Neural progenitor cell (in vitro differentiated cells): ENCODE data around the gene NF1. TPM values are rescaled to one million over a fixed set of nuclear protein-coding genes. Genes with fewer than 3 reads are reported as not detected.

Experiments
- DNase-seq: peaks from one replicate; pipeline ENCODE4 v3.0.0-alpha.2; 2016; ENCODE audit warnings: low spot score
- H2AFZ ChIP-seq: fragments of 200-600 bp; sonication (generic); replicated peaks from 2 replicates; pipeline ENCODE4 v1.6.1; 2016; ENCODE audit warnings: antibody characterized with exemption
- H3F3A ChIP-seq: fragments of 200-600 bp; sonication (generic); 2 replicates; pipeline ENCODE4 v1.6.1; 2016; ENCODE audit warnings: antibody characterized with exemption, low read depth
- H3K27ac ChIP-seq: fragments of 200-600 bp; sonication (generic); 2 replicates; pipeline ENCODE4 v1.5.1; 2016; ENCODE audit warnings: mild to moderate bottlenecking
- H3K27me3 ChIP-seq: fragments of 200-600 bp; sonication (generic); 2 replicates; pipeline ENCODE4 v1.6.1; 2016; ENCODE audit warnings: mild to moderate bottlenecking, moderate library complexity
- H3K36me3 ChIP-seq: fragments of 200-600 bp; sonication (generic); 2 replicates; pipeline ENCODE4 v1.5.1; 2016
- H3K4me1 ChIP-seq: fragments of 200-600 bp; sonication (generic); 2 replicates; pipeline ENCODE4 v1.6.1; 2016; ENCODE audit warnings: mixed run types
- H3K4me2 ChIP-seq: fragments of 200-600 bp; sonication (generic); 2 replicates; pipeline ENCODE4 v1.6.1; 2016
- H3K4me3 ChIP-seq: fragments of 200-600 bp; sonication (generic); 2 replicates; pipeline ENCODE4 v1.5.1; 2016
- H3K79me2 ChIP-seq: fragments of 200-600 bp; sonication (generic); 2 replicates; pipeline ENCODE4 v1.6.1; 2016; ENCODE audit warnings: low read depth
- H3K9ac ChIP-seq: fragments of 200-600 bp; sonication (generic); 2 replicates; pipeline ENCODE4 v1.6.1; 2016
- H3K9me3 ChIP-seq: fragments of 200-600 bp; sonication (generic); 2 replicates; pipeline ENCODE4 v1.5.1; 2016; ENCODE audit warnings: low read depth
- H4K20me1 ChIP-seq: fragments of 200-600 bp; sonication (generic); 2 replicates; pipeline ENCODE4 v1.6.1; 2016; ENCODE audit warnings: low read depth
- H3K27ac Mint-ChIP-seq: 3 replicates; pipeline ENCODE4 v1.8.0; 2021; ENCODE audit warnings: mixed read lengths
- H3K27me3 Mint-ChIP-seq: 2 replicates; pipeline ENCODE4 v1.8.0; 2022; ENCODE audit warnings: low read depth, mild to moderate bottlenecking, inconsistent platforms, moderate library complexity, mixed read lengths; ENCODE audit not compliant: insufficient read depth
- H3K36me3 Mint-ChIP-seq: 3 replicates; pipeline ENCODE4 v1.8.0; 2021; ENCODE audit warnings: mixed read lengths
- H3K4me1 Mint-ChIP-seq: 3 replicates; pipeline ENCODE4 v1.8.0; 2021; ENCODE audit warnings: mixed read lengths
- H3K4me3 Mint-ChIP-seq: 3 replicates; pipeline ENCODE4 v1.8.0; 2021; ENCODE audit warnings: mild to moderate bottlenecking, moderate library complexity, mixed read lengths
- H3K9me3 Mint-ChIP-seq: 3 replicates; pipeline ENCODE4 v1.8.0; 2020; ENCODE audit warnings: mixed read lengths
- EZH2 ChIP-seq: fragments of 200-600 bp; sonication (generic); IDR thresholded peaks from 2 replicates; pipeline ENCODE4 v1.6.1; 2017; ENCODE audit warnings: antibody characterized with exemption, mild to moderate bottlenecking, moderate library complexity
- EZH2phosphoT487 ChIP-seq: fragments of 200-600 bp; sonication (generic); IDR thresholded peaks from 2 replicates; pipeline ENCODE4 v1.6.1; 2017; ENCODE audit warnings: antibody characterized with exemption
- total RNA-seq: library from RNA; depleted of rRNA; stranded (reverse); fragments of >200 nt; gene quantifications from 2 replicates; pipeline ENCODE4 v1.2.3, GENCODE V29; 2015; ENCODE audit warnings: low replicate concordance
- TF ChIP-seq, protein P1 (sequence below): fragments of 200-600 bp; sonication (generic); IDR thresholded peaks from 2 replicates; pipeline ENCODE4 v1.5.1; 2017; ENCODE audit warnings: antibody characterized with exemption, mild to moderate bottlenecking

The NF1 gene
- total RNA-seq, 1 donor from 2014 or later, result 54.8 TPM

DNA sequence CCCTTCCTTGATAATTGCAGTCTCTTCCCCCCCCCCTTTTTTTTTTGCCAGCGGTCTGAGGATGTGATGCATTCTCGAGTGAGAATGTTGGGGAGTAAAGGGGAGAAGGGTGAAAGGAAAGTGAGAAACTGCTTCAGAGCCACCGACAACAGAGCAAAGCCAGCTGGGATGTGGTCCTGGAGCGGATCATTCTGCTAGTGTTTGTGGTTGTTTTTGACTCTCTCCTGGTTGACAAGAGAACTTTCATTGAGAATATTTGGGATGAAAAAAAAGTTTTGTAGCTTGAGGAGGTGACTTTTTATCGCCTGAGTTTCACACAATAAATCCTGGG, 1.3 kb downstream of the NF1 start:
- H3K4me2 ChIP-seq, result peak overlapping the region; percentile 97
- H3K27ac Mint-ChIP-seq, result peak overlapping the region; percentile 92
- H3K27me3 Mint-ChIP-seq, result peaks cover 2% of the 10 kb centered on the region
- H3K9ac ChIP-seq, result peak overlapping the region; percentile 59
- peaks cover 6% of the 10 kb centered on the region for H4K20me1 ChIP-seq
- no peaks in the 10 kb centered on the region for H3K9me3 ChIP-seq
- H3K9me3 Mint-ChIP-seq, result no peaks in the 10 kb centered on the region
- no peak for DNase-seq
- H3K79me2 ChIP-seq, result peaks cover 54% of the 10 kb centered on the region
- peak overlapping the region; percentile 81 for H3K4me3 ChIP-seq
- no peaks in the 10 kb centered on the region for H3K36me3 ChIP-seq
- H3K36me3 Mint-ChIP-seq, result peaks cover 10% of the 10 kb centered on the region
- peaks cover 53% of the 10 kb centered on the region for H3F3A ChIP-seq
- peak overlapping the region; percentile 95 for H3K27ac ChIP-seq
- no peaks in the 10 kb centered on the region for H3K27me3 ChIP-seq
- H3K4me1 Mint-ChIP-seq, result peaks cover 23% of the 10 kb centered on the region
- TF ChIP-seq, protein P1, sequence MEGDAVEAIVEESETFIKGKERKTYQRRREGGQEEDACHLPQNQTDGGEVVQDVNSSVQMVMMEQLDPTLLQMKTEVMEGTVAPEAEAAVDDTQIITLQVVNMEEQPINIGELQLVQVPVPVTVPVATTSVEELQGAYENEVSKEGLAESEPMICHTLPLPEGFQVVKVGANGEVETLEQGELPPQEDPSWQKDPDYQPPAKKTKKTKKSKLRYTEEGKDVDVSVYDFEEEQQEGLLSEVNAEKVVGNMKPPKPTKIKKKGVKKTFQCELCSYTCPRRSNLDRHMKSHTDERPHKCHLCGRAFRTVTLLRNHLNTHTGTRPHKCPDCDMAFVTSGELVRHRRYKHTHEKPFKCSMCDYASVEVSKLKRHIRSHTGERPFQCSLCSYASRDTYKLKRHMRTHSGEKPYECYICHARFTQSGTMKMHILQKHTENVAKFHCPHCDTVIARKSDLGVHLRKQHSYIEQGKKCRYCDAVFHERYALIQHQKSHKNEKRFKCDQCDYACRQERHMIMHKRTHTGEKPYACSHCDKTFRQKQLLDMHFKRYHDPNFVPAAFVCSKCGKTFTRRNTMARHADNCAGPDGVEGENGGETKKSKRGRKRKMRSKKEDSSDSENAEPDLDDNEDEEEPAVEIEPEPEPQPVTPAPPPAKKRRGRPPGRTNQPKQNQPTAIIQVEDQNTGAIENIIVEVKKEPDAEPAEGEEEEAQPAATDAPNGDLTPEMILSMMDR, result no peak
- TF ChIP-seq EZH2phosphoT487 (no peak), EZH2 (no peak)
- H3K4me3 Mint-ChIP-seq, result peak overlapping the region; percentile 99
- peaks cover 23% of the 10 kb centered on the region for H3K4me1 ChIP-seq
- peak overlapping the region; percentile 58 for H2AFZ ChIP-seq

DNA sequence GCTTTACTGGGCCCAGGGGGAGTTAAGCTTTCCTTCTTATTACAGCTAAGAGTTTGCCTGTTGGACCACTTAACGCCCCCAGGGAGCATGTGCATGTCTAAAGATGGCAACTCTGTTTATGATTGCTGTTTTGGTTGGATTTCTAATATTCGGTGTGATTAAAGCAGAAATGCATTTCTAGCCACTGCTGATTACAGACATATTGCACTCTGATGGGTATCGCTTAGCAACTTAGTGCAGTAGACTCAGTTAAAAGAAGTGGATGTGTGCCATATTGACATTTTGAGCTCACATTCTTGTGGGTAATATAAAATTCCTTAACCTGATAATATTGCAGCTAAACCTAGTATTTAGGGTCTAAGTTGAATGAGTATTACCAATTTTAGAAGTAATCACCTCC, 4.2 kb downstream of the NF1 start:
- Mint-ChIP-seq H3K27ac (no peak overlapping the region), H3K27me3 (peaks cover 2% of the 10 kb centered on the region), H3K9me3 (no peaks in the 10 kb centered on the region), H3K36me3 (peaks cover 10% of the 10 kb centered on the region), H3K4me1 (peaks cover 31% of the 10 kb centered on the region), H3K4me3 (no peak overlapping the region)
- DNase-seq, result no peak
- Histone ChIP-seq H3K27me3 (no peaks in the 10 kb centered on the region), H3K4me3 (no peak overlapping the region), H3K79me2 (peaks cover 84% of the 10 kb centered on the region), H3K27ac (no peak overlapping the region), H3K4me2 (no peak overlapping the region), H3K4me1 (peaks cover 32% of the 10 kb centered on the region), H4K20me1 (peaks cover 19% of the 10 kb centered on the region), H3K9ac (no peak overlapping the region), H2AFZ (no peak overlapping the region), H3F3A (peaks cover 56% of the 10 kb centered on the region), H3K36me3 (no peaks in the 10 kb centered on the region), H3K9me3 (no peaks in the 10 kb centered on the region)
- TF ChIP-seq, protein P1, result no peak
- TF ChIP-seq EZH2 (no peak), EZH2phosphoT487 (no peak)

GRCh38 chr17:31100840-31101459, 6.2 kb downstream of the NF1 start:
- H3K27ac ChIP-seq, result peak overlapping the region; percentile 91
- H3K9me3 Mint-ChIP-seq, result no peaks in the 10 kb centered on the region
- no peaks in the 10 kb centered on the region for H3K36me3 ChIP-seq
- peak overlapping the region; percentile 24 for H3K4me3 Mint-ChIP-seq
- H3F3A ChIP-seq, result peaks cover 42% of the 10 kb centered on the region
- TF ChIP-seq EZH2phosphoT487 (no peak), EZH2 (no peak)
- TF ChIP-seq, protein P1, result no peak
- peak overlapping the region; percentile 23 for H3K4me3 ChIP-seq
- H3K27me3 Mint-ChIP-seq, result peaks cover 2% of the 10 kb centered on the region
- peaks cover 97% of the 10 kb centered on the region for H3K79me2 ChIP-seq
- H3K27ac Mint-ChIP-seq, result peak overlapping the region; percentile 44
- peaks cover 28% of the 10 kb centered on the region for H3K4me1 ChIP-seq
- H2AFZ ChIP-seq, result no peak overlapping the region
- peak; percentile 51 for DNase-seq
- peaks cover 27% of the 10 kb centered on the region for H3K4me1 Mint-ChIP-seq
- peaks cover 8% of the 10 kb centered on the region for H3K36me3 Mint-ChIP-seq
- H4K20me1 ChIP-seq, result peaks cover 27% of the 10 kb centered on the region
- peak overlapping the region; percentile 65 for H3K4me2 ChIP-seq
- H3K9ac ChIP-seq, result no peak overlapping the region
- H3K27me3 ChIP-seq, result no peaks in the 10 kb centered on the region
- H3K9me3 ChIP-seq, result no peaks in the 10 kb centered on the region
